Prostate gland (tissue), 2 donors: Measurements from ENCODE around the gene TCEANC.

Experiments used
- POLR2A ChIP-seq: fragments of 450-650 bp; IDR thresholded peaks from one replicate; pipeline ENCODE4 v1.6.1; 2016; ENCODE audit warnings: antibody characterized with exemption, mild to moderate bottlenecking
- POLR2AphosphoS5 ChIP-seq: sonication (generic); formaldehyde crosslinking; IDR thresholded peaks from one replicate; pipeline ENCODE4 v1.6.1; 2017; ENCODE audit warnings: antibody characterized with exemption
- TF ChIP-seq, protein P1 (sequence below), 4 experiments: fragments of 200-600 bp in 2 of 4; fragments of 450-650 bp in 2 of 4; sonication (generic) in 2 of 4; IDR thresholded peaks; 1 replicate in 3 of 4; 2 replicates in 1 of 4; pipeline ENCODE4 v1.5.1; 2016 to 2019; ENCODE audit warnings: antibody characterized with exemption in 4 of 4, mild to moderate bottlenecking in 2 of 4, moderate library complexity in 2 of 4

GRCh38 chrX:13649838-13650237 lies 3.1 kb upstream of the TCEANC start:
- TF ChIP-seq, protein P1, sequence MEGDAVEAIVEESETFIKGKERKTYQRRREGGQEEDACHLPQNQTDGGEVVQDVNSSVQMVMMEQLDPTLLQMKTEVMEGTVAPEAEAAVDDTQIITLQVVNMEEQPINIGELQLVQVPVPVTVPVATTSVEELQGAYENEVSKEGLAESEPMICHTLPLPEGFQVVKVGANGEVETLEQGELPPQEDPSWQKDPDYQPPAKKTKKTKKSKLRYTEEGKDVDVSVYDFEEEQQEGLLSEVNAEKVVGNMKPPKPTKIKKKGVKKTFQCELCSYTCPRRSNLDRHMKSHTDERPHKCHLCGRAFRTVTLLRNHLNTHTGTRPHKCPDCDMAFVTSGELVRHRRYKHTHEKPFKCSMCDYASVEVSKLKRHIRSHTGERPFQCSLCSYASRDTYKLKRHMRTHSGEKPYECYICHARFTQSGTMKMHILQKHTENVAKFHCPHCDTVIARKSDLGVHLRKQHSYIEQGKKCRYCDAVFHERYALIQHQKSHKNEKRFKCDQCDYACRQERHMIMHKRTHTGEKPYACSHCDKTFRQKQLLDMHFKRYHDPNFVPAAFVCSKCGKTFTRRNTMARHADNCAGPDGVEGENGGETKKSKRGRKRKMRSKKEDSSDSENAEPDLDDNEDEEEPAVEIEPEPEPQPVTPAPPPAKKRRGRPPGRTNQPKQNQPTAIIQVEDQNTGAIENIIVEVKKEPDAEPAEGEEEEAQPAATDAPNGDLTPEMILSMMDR (IDR thresholded peaks at IDR 0.05): no peak
- TF ChIP-seq POLR2A: no peak
- TF ChIP-seq POLR2AphosphoS5: no peak
